AG09319 (cell line): ENCODE results near the gene EFCAB6.

ENCODE experiments used
- DNase-seq: peaks from one replicate; pipeline ENCODE4 v3.0.0-alpha.2; 2010; ENCODE audit warnings: low read depth; ENCODE audit errors: extremely low read depth
- TF ChIP-seq, protein P1 (sequence below): IDR thresholded peaks from 2 replicates; pipeline ENCODE4 v1.5.1; 2011; ENCODE audit warnings: low read depth, mild to moderate bottlenecking, inconsistent platforms, low read length, moderate library complexity

Gene EFCAB6

DNA sequence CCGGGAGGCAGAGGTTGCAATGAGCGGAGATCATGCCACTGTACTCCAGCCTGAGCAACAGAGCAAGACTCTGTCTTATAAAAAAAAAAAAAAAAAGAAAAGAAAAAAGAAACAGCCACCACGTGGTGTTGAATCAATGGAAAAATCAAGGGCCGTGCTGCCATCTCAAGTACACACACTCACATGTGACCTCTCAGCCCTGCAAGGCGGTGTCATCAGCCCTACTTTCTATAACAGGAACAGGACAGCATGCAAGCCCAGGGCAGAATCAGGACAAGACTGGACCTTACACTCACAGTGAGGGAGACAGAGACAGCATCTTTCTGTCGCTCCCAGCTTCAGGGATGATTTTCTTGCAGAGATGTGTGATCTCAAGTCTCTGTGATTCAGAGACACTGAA lies 220.7 kb downstream of the EFCAB6 start:
- no peak for DNase-seq
- TF ChIP-seq, protein P1, sequence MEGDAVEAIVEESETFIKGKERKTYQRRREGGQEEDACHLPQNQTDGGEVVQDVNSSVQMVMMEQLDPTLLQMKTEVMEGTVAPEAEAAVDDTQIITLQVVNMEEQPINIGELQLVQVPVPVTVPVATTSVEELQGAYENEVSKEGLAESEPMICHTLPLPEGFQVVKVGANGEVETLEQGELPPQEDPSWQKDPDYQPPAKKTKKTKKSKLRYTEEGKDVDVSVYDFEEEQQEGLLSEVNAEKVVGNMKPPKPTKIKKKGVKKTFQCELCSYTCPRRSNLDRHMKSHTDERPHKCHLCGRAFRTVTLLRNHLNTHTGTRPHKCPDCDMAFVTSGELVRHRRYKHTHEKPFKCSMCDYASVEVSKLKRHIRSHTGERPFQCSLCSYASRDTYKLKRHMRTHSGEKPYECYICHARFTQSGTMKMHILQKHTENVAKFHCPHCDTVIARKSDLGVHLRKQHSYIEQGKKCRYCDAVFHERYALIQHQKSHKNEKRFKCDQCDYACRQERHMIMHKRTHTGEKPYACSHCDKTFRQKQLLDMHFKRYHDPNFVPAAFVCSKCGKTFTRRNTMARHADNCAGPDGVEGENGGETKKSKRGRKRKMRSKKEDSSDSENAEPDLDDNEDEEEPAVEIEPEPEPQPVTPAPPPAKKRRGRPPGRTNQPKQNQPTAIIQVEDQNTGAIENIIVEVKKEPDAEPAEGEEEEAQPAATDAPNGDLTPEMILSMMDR = no peak

DNA sequence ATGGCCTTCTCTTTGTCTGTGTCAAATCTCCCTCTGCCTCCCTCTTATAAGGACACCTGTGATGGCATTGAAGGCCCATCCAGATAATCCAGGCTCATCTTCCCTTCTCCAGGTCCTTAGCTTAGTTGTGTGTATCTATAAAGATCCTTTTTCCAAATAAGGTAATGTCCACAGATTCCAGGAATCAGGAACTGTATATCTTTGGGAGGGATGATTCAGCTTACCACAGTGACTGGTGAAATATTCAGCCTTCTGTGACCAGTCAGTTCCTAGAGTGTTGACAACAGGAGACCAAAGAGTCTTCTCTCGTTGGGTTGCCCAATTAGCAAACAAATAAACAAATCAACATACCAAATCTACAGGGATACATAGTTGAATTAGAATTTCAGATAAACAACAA lies 224.5 kb downstream of the EFCAB6 start:
- DNase-seq = no peak
- TF ChIP-seq, protein P1 = no peak

DNA sequence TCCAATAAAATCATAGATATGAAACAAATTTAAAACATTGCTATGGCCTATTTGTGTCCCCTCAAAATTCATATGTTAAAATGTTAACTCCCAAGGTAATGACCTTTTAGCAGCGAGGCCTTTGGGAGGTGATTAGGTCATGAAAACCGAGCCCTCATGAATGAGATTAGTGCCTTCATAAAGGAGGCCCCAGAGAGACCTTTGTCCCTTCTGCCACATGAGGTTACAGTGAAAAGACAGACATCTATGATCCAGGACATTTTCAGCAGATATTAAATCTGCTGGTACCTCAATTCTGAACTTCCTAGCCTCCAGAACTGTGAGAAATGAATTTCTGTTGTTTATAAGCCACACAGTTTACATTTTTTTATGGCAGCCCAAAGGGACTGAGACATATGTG lies 228.6 kb downstream of the EFCAB6 start:
- TF ChIP-seq, protein P1 = no peak
- no peak for DNase-seq

DNA sequence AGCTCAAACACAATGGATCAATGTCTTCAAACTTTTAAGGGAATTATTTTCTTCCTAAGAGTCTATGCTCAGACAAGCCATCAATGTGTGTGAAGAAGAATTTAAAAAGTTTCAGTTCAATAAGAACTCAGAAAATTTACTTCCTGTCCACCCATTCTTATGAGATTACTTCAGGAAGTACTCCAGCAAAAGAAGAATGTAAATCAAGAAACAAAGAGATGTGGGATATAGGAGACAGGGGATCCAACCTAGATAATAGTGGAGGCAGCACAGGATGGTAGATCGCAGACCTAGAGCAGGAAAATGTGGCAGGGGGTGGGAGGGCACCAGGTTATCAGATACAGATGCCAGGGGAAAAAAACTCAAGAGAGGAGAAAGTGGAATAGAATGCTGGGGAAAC lies 229.7 kb downstream of the EFCAB6 start:
- TF ChIP-seq, protein P1 = no peak
- DNase-seq = no peak

DNA sequence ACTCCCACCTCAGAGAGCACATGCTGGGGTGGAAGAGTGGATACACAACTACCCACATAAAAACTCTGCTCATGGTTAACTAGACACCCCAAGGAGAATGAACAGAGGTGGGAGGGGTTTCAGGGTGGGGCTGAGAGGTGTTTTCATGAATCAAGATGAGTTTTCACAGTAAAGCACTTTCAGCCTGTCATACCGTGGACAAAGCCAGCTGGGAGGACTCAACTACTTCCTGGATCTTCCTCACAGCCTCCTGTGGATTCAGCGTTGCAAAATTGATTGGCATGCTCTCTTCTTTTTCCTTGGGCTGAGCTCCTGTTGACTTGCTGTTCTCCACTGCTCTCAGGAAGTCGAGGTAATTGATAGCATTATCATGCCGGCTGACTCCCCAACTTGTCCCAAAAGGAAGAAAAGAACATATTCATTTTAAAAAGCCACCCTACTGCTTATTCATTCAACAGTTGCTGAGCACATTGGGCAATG lies 231.8 kb downstream of the EFCAB6 start:
- no peak for DNase-seq
- TF ChIP-seq, protein P1 = no peak

DNA sequence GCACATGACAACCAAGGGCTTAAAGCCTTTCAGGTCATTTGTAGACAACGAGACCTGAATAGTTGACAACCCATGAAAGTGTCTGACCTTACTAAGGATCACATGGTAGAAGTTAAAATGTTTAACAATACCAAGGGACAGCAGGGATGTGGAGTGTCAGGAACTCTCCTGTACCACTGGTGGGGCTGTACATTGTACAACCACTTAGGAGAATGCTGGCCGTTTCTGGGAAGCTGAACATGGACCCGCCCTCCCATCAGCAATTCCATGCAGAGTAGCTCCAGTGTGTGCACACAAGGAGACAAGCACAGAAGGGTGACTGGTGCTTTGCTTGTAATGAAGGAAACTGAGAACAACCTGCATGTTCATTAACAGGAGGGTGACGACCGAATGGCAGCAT lies 237.4 kb downstream of the EFCAB6 start:
- no peak for DNase-seq
- TF ChIP-seq, protein P1 = no peak

DNA sequence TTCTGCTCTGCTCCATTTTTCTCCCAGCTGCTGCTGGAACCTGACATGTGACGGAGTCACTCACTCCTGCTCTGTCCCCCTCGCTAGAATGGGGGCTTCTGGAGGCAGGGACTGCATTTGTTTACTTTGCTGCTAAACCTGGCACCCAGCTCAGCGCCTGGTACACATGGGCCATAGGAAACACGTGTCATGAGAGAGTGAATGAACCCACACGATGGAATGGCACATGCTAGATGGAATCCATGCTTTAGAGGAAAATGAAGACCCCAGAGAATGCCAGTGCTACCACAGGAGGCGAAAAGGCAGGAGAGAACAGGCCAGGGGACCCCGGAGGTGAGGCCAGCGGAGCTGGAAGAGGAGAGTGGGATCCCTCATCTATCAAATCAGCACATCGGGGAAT lies 239.4 kb downstream of the EFCAB6 start:
- TF ChIP-seq, protein P1 = no peak
- no peak for DNase-seq
